Measurements from ENCODE around the gene GRK6.

The GRK6 gene

GRCh38 chr5:177427211-177427822 lies 841 bp downstream of the GRK6 start:
- no peak for DNase-seq

GRCh38 chr5:177427919-177428573 lies 1.6 kb downstream of the GRK6 start:
- DNase-seq = no peak

GRCh38 chr5:177428574-177429217 lies 2.2 kb downstream of the GRK6 start:
- DNase-seq = no peak

- DNase-seq = no peak
Measured at GRCh38 chr5:177429248-177430040, 3.0 kb downstream of the GRK6 start.

- DNase-seq = no peak
Measured at GRCh38 chr5:177430140-177430951, 3.9 kb downstream of the GRK6 start.

GRCh38 chr5:177430972-177431316 lies 4.5 kb downstream of the GRK6 start:
- no peak for DNase-seq

GRCh38 chr5:177431317-177432142 lies 5.1 kb downstream of the GRK6 start:
- no peak for DNase-seq

GRCh38 chr5:177432143-177432838 lies 5.8 kb downstream of the GRK6 start:
- no peak for DNase-seq

GRCh38 chr5:177432839-177433657 lies 6.6 kb downstream of the GRK6 start:
- DNase-seq = no peak

GRCh38 chr5:177433658-177434217 lies 7.3 kb downstream of the GRK6 start:
- DNase-seq = no peak

GRCh38 chr5:177434437-177434836 lies 8.0 kb downstream of the GRK6 start:
- DNase-seq = no peak

GRCh38 chr5:177434942-177435738 lies 8.7 kb downstream of the GRK6 start:
- DNase-seq = no peak

GRCh38 chr5:177435847-177436536 lies 9.5 kb downstream of the GRK6 start:
- DNase-seq = no peak

GRCh38 chr5:177437623-177438022 lies 11.1 kb downstream of the GRK6 start:
- no peak for DNase-seq

- DNase-seq = no peak
Measured at GRCh38 chr5:177438468-177438867, 12.0 kb downstream of the GRK6 start.

GRCh38 chr5:177439518-177440053 lies 13.1 kb downstream of the GRK6 start:
- DNase-seq = no peak

- no peak for DNase-seq
Measured at GRCh38 chr5:177440211-177440989, 13.9 kb downstream of the GRK6 start.

Data from NCI-H446 (cell line).